Right ventricle myocardium inferior (tissue), 1 donor: Measurements from ENCODE around the gene NR4A3. TPM values are rescaled to one million over a fixed set of nuclear protein-coding genes. Genes with fewer than 3 reads are reported as not detected.

Source experiments
- ATAC-seq: fragments of 200-7000 bp; cut with Tn5 transposase; one replicate; pipeline ENCODE4 v1.9.1; 2020; ENCODE audit warnings: mild to moderate bottlenecking, moderate library complexity
- DNase-seq: peaks from one replicate; pipeline ENCODE4 v3.0.0; 2021; ENCODE audit errors: missing footprints
- intact Hi-C: fragments of 100-400 bp; cut with DNase I; formaldehyde crosslinking; loops from one replicate; pipeline ENCODE4 v1.11.0; 2022
- total RNA-seq: library from RNA; stranded (reverse); fragmentation: NEBNext Ultra II Directional; extraction: Animal tissue kit (Norgen Biotek cat#: 25700); gene quantifications from one replicate; pipeline ENCODE4 v1.2.1, GENCODE V29; 2021
- donor health status: DM: no; HTN: yes; CAD: no; lungs with severe emphysema.

NR4A3 gene
- total RNA-seq, 1 donor from 2014 or later = 3.9 TPM

- ATAC-seq = no peak
- intact Hi-C loops = no loop called here
- DNase-seq = no peak
Measured at GRCh38 chr9:99859243-99859980, 37.7 kb downstream of the NR4A3 start.

GRCh38 chr9:99860266-99860665 is 38.6 kb downstream of the NR4A3 start:
- no peak for DNase-seq
- ATAC-seq = no peak
- intact Hi-C loops = no loop called here

- intact Hi-C loops = no loop called here
- DNase-seq (no peak), ATAC-seq (no peak)
Measured at GRCh38 chr9:99863955-99864354, 42.3 kb downstream of the NR4A3 start.

GRCh38 chr9:99866398-99866797 is 44.7 kb downstream of the NR4A3 start:
- ATAC-seq (no peak), DNase-seq (no peak)
- intact Hi-C loops = no loop called here

- intact Hi-C loops = no loop called here
- DNase-seq (no peak), ATAC-seq (no peak)
Measured at GRCh38 chr9:99867536-99867935, 45.9 kb downstream of the NR4A3 start.

- intact Hi-C loops = no loop called here
- ATAC-seq = no peak
- DNase-seq = no peak
Measured at GRCh38 chr9:99867968-99868367, 46.3 kb downstream of the NR4A3 start.

- intact Hi-C loops = no loop called here
- no peak for DNase-seq
- ATAC-seq = no peak
Measured at GRCh38 chr9:99868845-99869244, 47.2 kb downstream of the NR4A3 start.

GRCh38 chr9:99870126-99870525 is 48.4 kb downstream of the NR4A3 start:
- DNase-seq = no peak
- intact Hi-C loops = no loop called here
- no peak for ATAC-seq

- intact Hi-C loops = no loop called here
- no peak for ATAC-seq
Measured at GRCh38 chr9:99873531-99873930, 51.8 kb downstream of the NR4A3 start.

GRCh38 chr9:99873943-99874584 is 52.4 kb downstream of the NR4A3 start:
- intact Hi-C loops = no loop called here
- DNase-seq = no peak
- no peak for ATAC-seq

More at GRCh38 chr9:99873531-99873930, 51.8 kb downstream of the NR4A3 start:
- DNase-seq = no peak

- no peak for ATAC-seq
- no peak for DNase-seq
- intact Hi-C loops = no loop called here
Measured at GRCh38 chr9:99876190-99876589, 54.5 kb downstream of the NR4A3 start.

- ATAC-seq = no peak
- intact Hi-C loops = no loop called here
- DNase-seq = no peak
Measured at GRCh38 chr9:99878651-99879050, 57.0 kb downstream of the NR4A3 start.

- no peak for DNase-seq
- ATAC-seq = no peak
- intact Hi-C loops = no loop called here
Measured at GRCh38 chr9:99881769-99882168, 60.1 kb downstream of the NR4A3 start.

- ATAC-seq (no peak), DNase-seq (no peak)
- intact Hi-C loops = no loop called here
Measured at GRCh38 chr9:99885747-99886146, 64.1 kb downstream of the NR4A3 start.

- ATAC-seq (no peak), DNase-seq (no peak)
- intact Hi-C loops = no loop called here
Measured at GRCh38 chr9:99889120-99889519, 67.4 kb downstream of the NR4A3 start.

- no peak for DNase-seq
- no peak for ATAC-seq
- intact Hi-C loops = no loop called here
Measured at GRCh38 chr9:99894826-99895225, 73.1 kb downstream of the NR4A3 start.

GRCh38 chr9:99895510-99895909 is 73.8 kb downstream of the NR4A3 start:
- intact Hi-C loops = no loop called here
- DNase-seq (no peak), ATAC-seq (no peak)

- intact Hi-C loops = no loop called here
- DNase-seq (no peak), ATAC-seq (no peak)
Measured at GRCh38 chr9:99896119-99896518, 74.4 kb downstream of the NR4A3 start.

- intact Hi-C loops = loop anchor here (10.0 kb wide), 1 partner anchor 679 kb away; the partner anchor contains the start of genes ALG2 and SEC61B
- no peak for ATAC-seq
- DNase-seq = no peak
Measured at GRCh38 chr9:99903393-99903792, 81.7 kb downstream of the NR4A3 start.

GRCh38 chr9:99905833-99906402 is 84.2 kb downstream of the NR4A3 start:
- intact Hi-C loops = loop anchor here (5.0 to 10.0 kb wide), 2 partner anchors 84 to 681 kb away; partner anchors contain the start of genes ALG2, NR4A3 and SEC61B
- no peak for DNase-seq
- ATAC-seq = no peak
